Stimulated activated CD8-positive, alpha-beta memory T cell treated with anti-CD3 and anti-CD28 coated beads, Interleukin-2, amount 100 ng/mL, for 48 hours (primary cell): ENCODE measurements around the gene SLC29A1.

Source experiments
- DNase-seq, 2 donors: peaks; one replicate each; pipeline ENCODE4 v3.0.0-alpha.2; 2020; ENCODE audit warnings: low read depth in 2 of 2

Gene SLC29A1

GRCh38 chr6:44268095-44268628 lies 44.8 kb downstream of the SLC29A1 start:
- peak in 1 of 2 donors; percentile 45 for DNase-seq

DNA sequence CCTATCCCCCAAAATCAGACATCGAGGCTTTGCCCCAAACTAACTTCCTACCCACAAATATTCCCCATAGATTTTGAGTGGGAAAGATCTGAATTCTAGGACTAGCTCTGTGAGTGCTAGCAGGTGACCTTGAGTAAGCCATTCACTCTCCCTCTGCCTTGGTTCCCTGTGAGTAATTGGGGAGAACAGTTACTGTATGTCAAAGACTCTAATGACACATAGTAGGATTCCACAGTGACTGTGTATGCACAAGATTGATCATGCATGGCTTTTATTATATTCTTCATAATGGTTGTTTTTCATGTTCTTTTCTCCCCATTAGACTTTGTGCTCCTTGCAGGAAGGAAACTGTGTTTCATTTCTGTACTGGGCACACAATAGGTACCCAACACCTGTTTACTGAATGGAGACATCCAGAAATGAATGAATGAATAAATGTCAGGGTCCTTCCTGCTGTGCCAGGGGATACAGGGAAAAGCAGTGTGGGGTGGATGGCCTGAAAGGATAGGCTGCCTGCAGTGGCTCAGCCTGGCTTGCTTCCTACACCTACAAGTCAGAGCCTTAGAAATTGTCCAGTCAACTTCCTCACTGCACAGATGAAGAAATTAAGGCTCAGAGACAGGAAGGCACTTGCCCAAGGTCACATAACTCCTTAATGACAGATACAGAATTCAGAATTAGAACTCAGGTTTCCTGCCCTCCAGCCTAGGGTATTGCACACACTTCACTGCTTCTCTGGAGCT lies 46.0 kb downstream of the SLC29A1 start:
- no peak for DNase-seq

- DNase-seq = no peak
Measured at GRCh38 chr6:44269921-44270525, 46.6 kb downstream of the SLC29A1 start, which contains the start of gene TMEM151B. TMEM151B (plus strand) TSS chr6:44270450; CDS start chr6:44270743, 293 bp downstream.

- DNase-seq = no peak
Measured at GRCh38 chr6:44270526-44271405, 47.4 kb downstream of the SLC29A1 start.

GRCh38 chr6:44271406-44271723 lies 48.0 kb downstream of the SLC29A1 start:
- DNase-seq = no peak

DNA sequence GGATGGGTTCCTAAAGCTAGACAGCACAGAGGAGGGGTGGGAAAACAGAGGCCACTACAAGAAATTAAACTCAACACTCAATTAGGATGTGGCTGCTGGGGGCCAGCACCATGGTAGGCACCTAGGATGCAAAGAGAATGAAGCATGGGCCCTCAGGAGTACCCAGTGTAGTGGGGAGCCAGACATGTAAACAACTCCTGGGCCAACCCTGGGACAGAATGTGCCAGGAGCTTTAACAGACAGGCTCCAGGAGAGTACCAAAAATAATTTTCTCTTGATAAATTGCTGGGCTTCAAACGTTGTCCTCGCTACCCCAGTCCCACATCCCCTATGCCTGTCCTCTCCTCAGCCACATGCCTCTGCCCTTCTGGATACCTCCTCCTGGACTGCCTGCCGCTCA lies 48.5 kb downstream of the SLC29A1 start:
- DNase-seq = no peak

DNA sequence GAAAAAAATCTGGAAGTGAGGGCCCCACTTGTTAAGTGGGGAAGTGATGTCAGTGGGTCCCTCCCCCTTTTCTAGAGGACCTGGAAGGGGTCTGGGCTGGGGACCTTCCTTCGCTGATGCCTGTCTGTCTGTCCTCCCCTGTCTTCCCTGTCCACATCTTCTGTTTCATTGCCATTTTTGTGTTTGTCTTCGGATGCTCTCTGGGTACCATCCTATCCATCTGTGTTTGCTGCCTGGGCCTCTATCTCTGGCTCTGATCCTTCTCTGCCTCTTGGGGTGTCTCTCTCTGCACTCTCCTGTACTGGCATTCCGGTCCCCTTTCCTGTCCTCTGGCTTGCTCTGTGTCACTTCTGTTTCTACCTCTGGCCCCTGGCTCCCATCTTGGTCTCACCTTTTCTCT lies 49.1 kb downstream of the SLC29A1 start:
- DNase-seq = no peak

- no peak for DNase-seq
Measured at GRCh38 chr6:44272999-44273566, 49.7 kb downstream of the SLC29A1 start.

GRCh38 chr6:44273617-44274016 lies 50.2 kb downstream of the SLC29A1 start:
- DNase-seq = no peak

GRCh38 chr6:44275271-44275748 lies 51.9 kb downstream of the SLC29A1 start:
- DNase-seq = no peak

- no peak for DNase-seq
Measured at GRCh38 chr6:44275749-44276648, 52.6 kb downstream of the SLC29A1 start.

- DNase-seq = no peak
Measured at GRCh38 chr6:44276667-44277640, 53.6 kb downstream of the SLC29A1 start.

- DNase-seq = no peak
Measured at GRCh38 chr6:44277763-44278162, 54.4 kb downstream of the SLC29A1 start.

GRCh38 chr6:44278315-44278714 lies 54.9 kb downstream of the SLC29A1 start:
- DNase-seq = no peak

DNA sequence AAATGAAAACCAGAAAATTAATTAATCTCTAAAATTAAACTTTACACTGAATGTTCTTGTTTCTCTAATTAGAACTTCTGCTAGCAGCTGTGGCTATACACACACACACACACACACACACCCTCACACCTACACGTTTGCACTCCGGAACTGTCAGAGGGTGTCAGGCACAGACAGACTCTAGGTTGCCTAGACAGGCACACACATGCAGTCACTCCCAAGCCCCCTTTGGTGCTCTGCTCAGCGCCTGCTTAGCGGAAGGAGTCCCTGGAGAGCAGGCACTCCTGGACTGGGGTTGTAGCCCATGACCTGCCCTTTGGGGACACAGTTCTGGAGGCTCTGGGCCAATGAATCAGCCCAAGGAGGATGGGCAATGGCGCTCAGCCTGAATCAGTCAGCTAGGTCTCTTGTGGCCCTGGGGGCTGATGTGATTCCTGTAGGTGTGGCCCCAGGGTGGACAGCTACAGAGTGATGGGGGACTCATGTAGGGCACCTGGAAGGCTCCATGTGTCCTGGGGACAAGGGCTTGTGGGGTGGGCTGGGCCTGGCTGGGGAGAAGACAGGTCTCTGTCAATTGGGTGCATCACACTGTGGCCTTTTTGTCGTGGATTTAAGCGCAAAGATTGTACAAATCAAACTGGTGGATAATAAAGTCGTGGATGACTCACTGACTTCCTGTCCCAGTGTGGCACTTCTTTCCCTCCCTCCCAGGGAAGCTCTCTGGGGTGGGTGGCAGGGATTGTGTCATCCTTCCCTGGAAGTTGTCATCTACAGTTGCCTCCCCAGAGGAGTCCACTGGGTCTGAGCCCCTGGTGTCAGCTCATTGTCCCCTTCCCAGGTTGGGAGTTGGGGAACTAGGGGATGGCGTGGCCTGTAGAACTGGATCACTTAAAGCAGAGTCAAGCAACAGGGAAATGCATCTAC lies 55.6 kb downstream of the SLC29A1 start:
- DNase-seq = no peak
